TTC549 (cell line): Measurements from ENCODE around the gene COL18A1.

Experiments
- FAIRE-seq: peaks from 2 replicates; lab custom pipeline; 2012; peaks lifted over from hg19 to GRCh38; lab: Jason Lieb, UNC

The COL18A1 gene

GRCh38 chr21:45480701-45481500 is 75.9 kb downstream of the COL18A1 start:
- no peak for FAIRE-seq

GRCh38 chr21:45481566-45481965 is 76.6 kb downstream of the COL18A1 start:
- FAIRE-seq, result no peak

GRCh38 chr21:45481977-45482898 is 77.3 kb downstream of the COL18A1 start:
- no peak for FAIRE-seq

GRCh38 chr21:45482899-45483821 is 78.2 kb downstream of the COL18A1 start:
- FAIRE-seq, result no peak

- no peak for FAIRE-seq
These were observed 79.4 kb downstream of the COL18A1 start for GRCh38 chr21:45484318-45484717.

- FAIRE-seq, result no peak
These were observed 80.9 kb downstream of the COL18A1 start for GRCh38 chr21:45485686-45486442.

- no peak for FAIRE-seq
These were observed 81.6 kb downstream of the COL18A1 start for GRCh38 chr21:45486443-45487160.

- FAIRE-seq, result no peak
These were observed 82.3 kb downstream of the COL18A1 start for GRCh38 chr21:45487161-45487806.

- FAIRE-seq, result no peak
These were observed 83.1 kb downstream of the COL18A1 start for GRCh38 chr21:45487891-45488600.

GRCh38 chr21:45488931-45489721 is 84.2 kb downstream of the COL18A1 start:
- FAIRE-seq, result no peak

GRCh38 chr21:45489722-45489982 is 84.7 kb downstream of the COL18A1 start:
- no peak for FAIRE-seq

- no peak for FAIRE-seq
These were observed 85.2 kb downstream of the COL18A1 start for GRCh38 chr21:45490049-45490731.

- FAIRE-seq, result no peak
These were observed 86.1 kb downstream of the COL18A1 start for GRCh38 chr21:45491056-45491455.

GRCh38 chr21:45491623-45492022 is 86.7 kb downstream of the COL18A1 start:
- FAIRE-seq, result no peak

- no peak for FAIRE-seq
These were observed 87.8 kb downstream of the COL18A1 start for GRCh38 chr21:45492765-45493164.

GRCh38 chr21:45493401-45494001 is 88.5 kb downstream of the COL18A1 start:
- FAIRE-seq, result no peak

GRCh38 chr21:45494135-45494850 is 89.3 kb downstream of the COL18A1 start:
- FAIRE-seq, result no peak
